GM12878 (cell line): ENCODE data around the gene SRSF11. TPM values are rescaled to one million over a fixed set of nuclear protein-coding genes. Genes with fewer than 3 reads are reported as not detected.

ENCODE experiments used
- ATAC-seq: fragments of 200-7000 bp; cut with Tn5 transposase; 3 replicates; pipeline ENCODE4 v1.9.1; 2020; ENCODE audit warnings: mild to moderate bottlenecking, moderate library complexity
- BruUV-seq: library from RNA; stranded (reverse); fragments of 400-500 nt; replicated peaks from 2 replicates; lab custom pipeline; 2021; lab: Mats Ljungman, UMichigan
- CTCF ChIA-PET: fragments of 300-600 bp; sonication (Branson Sonifier 250); formaldehyde crosslinking; extraction: SDS; loops from one replicate; lab custom pipeline; 2021; ENCODE audit warnings: inconsistent platforms; lab: Yijun Ruan, JAX
- POLR2A ChIA-PET: fragments of 350-600 bp; formaldehyde crosslinking; extraction: SDS; loops from one replicate; lab custom pipeline; 2021; ENCODE audit warnings: inconsistent platforms; lab: Charles Lee
- RAD21 ChIA-PET: fragments of 300-600 bp; sonication (Branson Sonifier 250); formaldehyde crosslinking; loops from one replicate; lab custom pipeline; 2023; ENCODE audit warnings: antibody characterized with exemption; ENCODE audit not compliant: unreplicated experiment; lab: Charles Lee
- SMC1A ChIA-PET: fragments of 300-600 bp; sonication (Branson Sonifier 250); formaldehyde crosslinking; loops from one replicate; lab custom pipeline; 2023; ENCODE audit not compliant: unreplicated experiment, uncharacterized antibody; lab: Charles Lee
- DNase-seq: peaks from one replicate; pipeline ENCODE4 v3.0.0-alpha.2; 2011; ENCODE audit warnings: low read depth, low spot score
- FAIRE-seq: peaks from 3 replicates; lab custom pipeline; 2011; peaks lifted over from hg19 to GRCh38; lab: Jason Lieb, UNC
- H2AFZ ChIP-seq: 2 replicates; pipeline ENCODE4 v1.6.0; 2011; ENCODE audit warnings: low read depth, low read length, control low read depth; ENCODE audit not compliant: control insufficient read depth
- H3K27ac ChIP-seq: 2 replicates; pipeline ENCODE4 v1.5.1; 2011; ENCODE audit warnings: control low read depth; ENCODE audit not compliant: control insufficient read depth, insufficient read depth
- H3K27me3 ChIP-seq, 2 experiments: replicated peaks in 1 of 2; 2 replicates each; pipeline versions ENCODE4 v1.6.0 to v1.6.1; 2011; ENCODE audit warnings: low read length in 1 of 2; ENCODE audit not compliant: control insufficient read depth in 2 of 2, insufficient read depth in 2 of 2
- H3K36me3 ChIP-seq, 2 experiments: 2 replicates each; pipeline ENCODE4 v1.5.1; 2011; ENCODE audit warnings: low read length in 1 of 2; ENCODE audit not compliant: control insufficient read depth in 2 of 2, insufficient read depth in 2 of 2
- H3K4me1 ChIP-seq: 2 replicates; pipeline ENCODE4 v1.6.1; 2011; ENCODE audit warnings: mild to moderate bottlenecking, low read length, moderate library complexity, mixed read lengths; ENCODE audit not compliant: control insufficient read depth, insufficient read depth
- H3K4me2 ChIP-seq: 2 replicates; pipeline ENCODE4 v1.6.0; 2011; ENCODE audit warnings: control low read depth; ENCODE audit not compliant: control insufficient read depth, insufficient read depth
- H3K4me3 ChIP-seq: fragments of 200-600 bp; sonication (generic); 2 replicates; pipeline ENCODE4 v1.5.1; 2016
- H3K79me2 ChIP-seq: 2 replicates; pipeline ENCODE4 v1.6.0; 2011; ENCODE audit warnings: low read length; ENCODE audit not compliant: control insufficient read depth, insufficient read depth
- H3K9ac ChIP-seq: 2 replicates; pipeline ENCODE4 v1.8.0; 2011; ENCODE audit warnings: low read length, control low read depth, mixed read lengths; ENCODE audit not compliant: control insufficient read depth, insufficient read depth
- H3K9me3 ChIP-seq: replicated peaks from 3 replicates; pipeline ENCODE4 v1.5.1; 2011; ENCODE audit warnings: mild to moderate bottlenecking, low read length; ENCODE audit not compliant: control insufficient read depth, insufficient read depth
- H4K20me1 ChIP-seq: 2 replicates; pipeline ENCODE4 v1.6.0; 2011; ENCODE audit not compliant: control insufficient read depth, insufficient read depth
- PKNOX1 ChIP-seq: fragments of 450-650 bp; IDR thresholded peaks from 2 replicates; pipeline ENCODE4 v1.6.1; 2016; ENCODE audit warnings: mild to moderate bottlenecking
- TCF7 ChIP-seq: IDR thresholded peaks from 2 replicates; pipeline ENCODE4 v1.6.1; 2014; ENCODE audit warnings: antibody characterized with exemption, borderline replicate concordance
- in situ Hi-C: fragments of 300-500 bp; cut with MboI; formaldehyde crosslinking; loops from 9 replicates; pipeline ENCODE4 v1.14.3; 2018; ENCODE audit warnings: mixed read lengths
- intact Hi-C: fragments of 100-400 bp; cut with micrococcal nuclease; formaldehyde crosslinking; loops from one replicate; pipeline ENCODE4 v1.14.2; 2022; ENCODE audit not compliant: unreplicated experiment
- polyA plus RNA-seq, 11 experiments: library from polyadenylated mRNA; depleted of rRNA in 4 of 11; unstranded in 6 of 11; stranded (reverse) in 5 of 11; fragments of >200 nt; fragmentation: Nextera tagmentation in 4 of 11; fragmentation: Illumina TruSeq in 1 of 11; extraction: Ambion mirVana in 4 of 11; extraction: Trizol in 1 of 11; gene quantifications; 1 replicate in 1 of 11; 2 replicates in 10 of 11; pipeline versions ENCODE4 v1.2.1 to v1.2.3, GENCODE V29; 2011 to 2016; ENCODE audit warnings: inconsistent platforms in 2 of 11, missing spikeins in 2 of 11, low read depth in 1 of 11
- total RNA-seq, 4 experiments: library from RNA; depleted of rRNA in 3 of 4; stranded (reverse); fragments of >200 nt in 3 of 4; fragmentation: Illumina TruSeq in 1 of 4; extraction: Trizol in 1 of 4; gene quantifications; 2 replicates each; pipeline versions ENCODE4 v1.2.1 to v1.2.3, GENCODE V29; 2013 to 2021
- TF ChIP-seq, protein P1 (sequence below): fragments of 450-650 bp; formaldehyde crosslinking; IDR thresholded peaks from 2 replicates; pipeline ENCODE4 v1.4.0; 2020; ENCODE audit warnings: mild to moderate bottlenecking, moderate library complexity
- TF ChIP-seq, protein P2 (sequence below): fragments of 450-650 bp; IDR thresholded peaks from 2 replicates; pipeline ENCODE4 v1.6.1; 2018; ENCODE audit warnings: borderline replicate concordance, mild to moderate bottlenecking; ENCODE audit not compliant: partially characterized antibody

SRSF11 gene
- total and polyA plus RNA-seq, 10 of the 15 experiments (the other 5 are each of a cell fraction or from before 2014, with no cell fraction given) = 83.0 to 424 (median 207) TPM

DNA sequence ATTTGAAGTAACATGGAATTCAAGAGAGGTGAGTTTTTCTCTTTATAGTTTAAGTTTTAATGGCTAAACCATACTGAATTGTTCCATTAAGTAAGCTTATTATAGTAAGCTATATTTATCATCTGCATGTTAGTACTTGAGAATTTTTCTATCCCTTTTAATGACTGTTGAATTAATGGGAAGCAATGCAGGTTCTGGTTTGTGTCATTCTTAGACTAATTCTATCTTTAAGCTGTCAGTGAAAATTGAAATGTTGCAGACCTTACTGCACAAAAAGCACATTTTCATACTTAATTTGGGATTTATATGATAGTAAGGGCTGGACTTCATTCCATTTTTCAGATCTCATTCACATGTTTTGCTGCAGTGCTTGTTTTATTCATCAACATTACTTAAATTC, 25.9 kb downstream of the SRSF11 start (continued):
- TF ChIP-seq, protein P1, sequence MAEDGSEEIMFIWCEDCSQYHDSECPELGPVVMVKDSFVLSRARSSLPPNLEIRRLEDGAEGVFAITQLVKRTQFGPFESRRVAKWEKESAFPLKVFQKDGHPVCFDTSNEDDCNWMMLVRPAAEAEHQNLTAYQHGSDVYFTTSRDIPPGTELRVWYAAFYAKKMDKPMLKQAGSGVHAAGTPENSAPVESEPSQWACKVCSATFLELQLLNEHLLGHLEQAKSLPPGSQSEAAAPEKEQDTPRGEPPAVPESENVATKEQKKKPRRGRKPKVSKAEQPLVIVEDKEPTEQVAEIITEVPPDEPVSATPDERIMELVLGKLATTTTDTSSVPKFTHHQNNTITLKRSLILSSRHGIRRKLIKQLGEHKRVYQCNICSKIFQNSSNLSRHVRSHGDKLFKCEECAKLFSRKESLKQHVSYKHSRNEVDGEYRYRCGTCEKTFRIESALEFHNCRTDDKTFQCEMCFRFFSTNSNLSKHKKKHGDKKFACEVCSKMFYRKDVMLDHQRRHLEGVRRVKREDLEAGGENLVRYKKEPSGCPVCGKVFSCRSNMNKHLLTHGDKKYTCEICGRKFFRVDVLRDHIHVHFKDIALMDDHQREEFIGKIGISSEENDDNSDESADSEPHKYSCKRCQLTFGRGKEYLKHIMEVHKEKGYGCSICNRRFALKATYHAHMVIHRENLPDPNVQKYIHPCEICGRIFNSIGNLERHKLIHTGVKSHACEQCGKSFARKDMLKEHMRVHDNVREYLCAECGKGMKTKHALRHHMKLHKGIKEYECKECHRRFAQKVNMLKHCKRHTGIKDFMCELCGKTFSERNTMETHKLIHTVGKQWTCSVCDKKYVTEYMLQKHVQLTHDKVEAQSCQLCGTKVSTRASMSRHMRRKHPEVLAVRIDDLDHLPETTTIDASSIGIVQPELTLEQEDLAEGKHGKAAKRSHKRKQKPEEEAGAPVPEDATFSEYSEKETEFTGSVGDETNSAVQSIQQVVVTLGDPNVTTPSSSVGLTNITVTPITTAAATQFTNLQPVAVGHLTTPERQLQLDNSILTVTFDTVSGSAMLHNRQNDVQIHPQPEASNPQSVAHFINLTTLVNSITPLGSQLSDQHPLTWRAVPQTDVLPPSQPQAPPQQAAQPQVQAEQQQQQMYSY (CRISPR knock-in tag) = no peak
- TF ChIP-seq TCF7 = no peak

- H3K4me2 ChIP-seq = no peak overlapping the region
- FAIRE-seq = no peak
- no peaks in the 10 kb centered on the region for H3K4me1 ChIP-seq
- in situ Hi-C loops = no loop called here
- no peak for DNase-seq
- H3K27me3 ChIP-seq = no peaks in the 10 kb centered on the region
- ChIA-PET POLR2A (no interaction called here), CTCF (interaction anchor here (2.4 kb wide), 1 partner anchor 15 kb away, joined by 5 read pairs; no protein-coding TSS in a partner anchor), SMC1A (interaction anchor here (1.0 kb wide), 1 partner anchor 38 kb away, joined by 3 read pairs; no protein-coding TSS in a partner anchor), RAD21 (interaction anchor here (1.2 kb wide), 1 partner anchor 163 kb away, joined by 4 read pairs; the partner anchor contains the start of gene CTH)
- ATAC-seq = no peak
- H3K27ac ChIP-seq = no peak overlapping the region
- no peaks in the 10 kb centered on the region for H4K20me1 ChIP-seq
- no peak overlapping the region for H3K9ac ChIP-seq
- no peaks in the 10 kb centered on the region for H3K79me2 ChIP-seq
- intact Hi-C loops = loop anchor here (5.0 kb wide), 1 partner anchor 115 kb away; no protein-coding TSS in a partner anchor
- no TSS peak for BruUV-seq
- H3K4me3 ChIP-seq = no peak overlapping the region
- no peaks in the 10 kb centered on the region for H3K9me3 ChIP-seq
- H2AFZ ChIP-seq = no peak overlapping the region
- peaks cover 6 to 39% of the 10 kb centered on the region in 2 experiments for H3K36me3 ChIP-seq
- TF ChIP-seq PKNOX1 = peak; percentile 75
- TF ChIP-seq, protein P2, sequence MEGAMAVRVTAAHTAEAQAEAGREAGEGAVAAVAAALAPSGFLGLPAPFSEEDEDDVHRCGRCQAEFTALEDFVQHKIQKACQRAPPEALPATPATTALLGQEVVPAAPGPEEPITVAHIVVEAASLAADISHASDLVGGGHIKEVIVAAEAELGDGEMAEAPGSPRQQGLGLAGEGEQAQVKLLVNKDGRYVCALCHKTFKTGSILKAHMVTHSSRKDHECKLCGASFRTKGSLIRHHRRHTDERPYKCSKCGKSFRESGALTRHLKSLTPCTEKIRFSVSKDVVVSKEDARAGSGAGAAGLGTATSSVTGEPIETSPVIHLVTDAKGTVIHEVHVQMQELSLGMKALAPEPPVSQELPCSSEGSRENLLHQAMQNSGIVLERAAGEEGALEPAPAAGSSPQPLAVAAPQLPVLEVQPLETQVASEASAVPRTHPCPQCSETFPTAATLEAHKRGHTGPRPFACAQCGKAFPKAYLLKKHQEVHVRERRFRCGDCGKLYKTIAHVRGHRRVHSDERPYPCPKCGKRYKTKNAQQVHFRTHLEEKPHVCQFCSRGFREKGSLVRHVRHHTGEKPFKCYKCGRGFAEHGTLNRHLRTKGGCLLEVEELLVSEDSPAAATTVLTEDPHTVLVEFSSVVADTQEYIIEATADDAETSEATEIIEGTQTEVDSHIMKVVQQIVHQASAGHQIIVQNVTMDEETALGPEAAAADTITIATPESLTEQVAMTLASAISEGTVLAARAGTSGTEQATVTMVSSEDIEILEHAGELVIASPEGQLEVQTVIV = no peak
These were observed 26.6 kb downstream of the SRSF11 start for GRCh38 chr1:70247768-70248167.
